ENCODE results near the gene CTSZ. TPM values are rescaled to one million over a fixed set of nuclear protein-coding genes. Genes with fewer than 3 reads are reported as not detected.
"Not testable (repeated sequence)": the region's sequence is repeated elsewhere in the genome, so short reads cannot be mapped to it uniquely, and the experiment has no call there.

The CTSZ gene
- total and polyA plus RNA-seq, 8 donors, result 35.3 to 134 (median 56.2) TPM

GRCh38 chr20:58965270-58966064 lies 41.6 kb downstream of the CTSZ start:
- intact Hi-C loops (cut with DNase I; ENCODE audit: low total_unique reads), result no loop called here
- H3K4me3 ChIP-seq, result no peak overlapping the region
- no peak for DNase-seq
- H3K4me1 ChIP-seq, result no peaks in the 10 kb centered on the region
- no peak overlapping the region for H3K27ac ChIP-seq
- no peaks in the 10 kb centered on the region for H3K36me3 ChIP-seq
- TF ChIP-seq POLR2AphosphoS5 (IDR thresholded peaks at IDR 0.05), result no peak
- TF ChIP-seq EP300 (IDR thresholded peaks at IDR 0.05), result no peak
- TF ChIP-seq CTCF (IDR thresholded peaks at IDR 0.05), result no peak
- TF ChIP-seq POLR2A (IDR thresholded peaks at IDR 0.05), result no peak
- H3K27me3 ChIP-seq, result peaks cover 0 to 2% (median 0%) of the 10 kb centered on the region in 3 donors
- peaks cover 0 to 5% (median 2%) of the 10 kb centered on the region in 4 donors for H3K9me3 ChIP-seq
- 67 to 79% (median 68%) methylated on average over 11 to 14 of the region's 14 CpGs for WGBS, 5 donors

GRCh38 chr20:58963922-58964321 lies 43.1 kb downstream of the CTSZ start:
- H3K4me1 ChIP-seq; H3K9me3 ChIP-seq; H3K4me3 ChIP-seq; DNase-seq; H3K27me3 ChIP-seq; intact Hi-C loops (cut with DNase I; ENCODE audit: low total_unique reads); H3K36me3 ChIP-seq; H3K27ac ChIP-seq: not testable (repeated sequence)
- WGBS, 5 donors, result 84 to 93% (median 88%) methylated on average over 5 of the region's 5 CpGs

GRCh38 chr20:58963060-58963584 lies 43.9 kb downstream of the CTSZ start:
- Histone ChIP-seq H3K36me3 (no peaks in the 10 kb centered on the region), H3K27ac (no peak overlapping the region), H3K4me3 (no peak overlapping the region), H3K4me1 (no peaks in the 10 kb centered on the region), H3K27me3 (peaks cover 0 to 2% (median 0%) of the 10 kb centered on the region in 3 donors), H3K9me3 (no peaks in the 10 kb centered on the region)
- intact Hi-C loops (cut with DNase I; ENCODE audit: low total_unique reads), result no loop called here
- DNase-seq, result no peak
- TF ChIP-seq CTCF (IDR thresholded peaks at IDR 0.05) (no peak), EP300 (IDR thresholded peaks at IDR 0.05) (no peak), POLR2A (IDR thresholded peaks at IDR 0.05) (no peak), POLR2AphosphoS5 (IDR thresholded peaks at IDR 0.05) (no peak)
- WGBS, 5 donors, result 51 to 75% (median 71%) methylated on average over 8 of the region's 8 CpGs

- Histone ChIP-seq H3K4me3 (no peak overlapping the region), H3K9me3 (no peaks in the 10 kb centered on the region), H3K4me1 (no peaks in the 10 kb centered on the region), H3K27me3 (no peaks in the 10 kb centered on the region), H3K36me3 (no peaks in the 10 kb centered on the region), H3K27ac (no peak overlapping the region)
- DNase-seq, result no peak
- no peak for TF ChIP-seq EP300 (IDR thresholded peaks at IDR 0.05)
- TF ChIP-seq CTCF (IDR thresholded peaks at IDR 0.05), result no peak
- no peak for TF ChIP-seq POLR2AphosphoS5 (IDR thresholded peaks at IDR 0.05)
- no peak for TF ChIP-seq POLR2A (IDR thresholded peaks at IDR 0.05)
- WGBS, 5 donors, result 70 to 81% (median 72%) methylated on average over 6 of the region's 6 CpGs
- intact Hi-C loops (cut with DNase I; ENCODE audit: low total_unique reads), result no loop called here
These were observed 47.4 kb downstream of the CTSZ start for GRCh38 chr20:58959652-58960051.

- no peaks in the 10 kb centered on the region for H3K9me3 ChIP-seq
- no peak overlapping the region for H3K27ac ChIP-seq
- intact Hi-C loops (cut with DNase I; ENCODE audit: low total_unique reads), result no loop called here
- no peak for TF ChIP-seq EP300 (IDR thresholded peaks at IDR 0.05)
- no peak for TF ChIP-seq POLR2AphosphoS5 (IDR thresholded peaks at IDR 0.05)
- TF ChIP-seq CTCF (IDR thresholded peaks at IDR 0.05), result no peak
- DNase-seq, result no peak
- H3K27me3 ChIP-seq, result no peaks in the 10 kb centered on the region
- H3K4me1 ChIP-seq, result no peaks in the 10 kb centered on the region
- H3K4me3 ChIP-seq, result no peak overlapping the region
- WGBS, 5 donors, result 82 to 88% (median 83%) methylated on average over 8 of the region's 8 CpGs
- no peaks in the 10 kb centered on the region for H3K36me3 ChIP-seq
These were observed 51.0 kb downstream of the CTSZ start for GRCh38 chr20:58956078-58956477.
